Measurements from ENCODE around the gene CCDC87.

Gene CCDC87

DNA sequence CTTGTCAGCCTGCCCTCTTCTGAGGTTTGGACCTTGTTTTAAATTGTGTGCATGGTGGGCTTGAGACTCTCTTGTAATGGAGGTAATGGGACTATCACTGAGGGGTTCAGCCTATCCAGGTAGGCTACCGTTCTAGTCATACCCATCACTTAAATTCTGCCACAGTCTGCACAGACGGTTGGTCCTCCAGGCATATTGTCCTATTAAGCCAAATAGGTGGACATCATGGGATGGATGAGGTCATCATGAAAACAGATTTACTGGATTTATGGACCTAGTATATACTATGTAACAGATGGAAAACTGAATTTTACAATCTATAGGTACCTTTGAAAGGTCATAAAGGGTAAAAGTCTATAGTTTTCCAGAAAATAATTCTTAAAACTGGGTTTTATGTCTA, 36.5 kb upstream of the CCDC87 start:
- H3K4me1 ChIP-seq (ENCODE audit: control insufficient read depth, insufficient read depth, low read length) = no peaks in the 10 kb centered on the region

DNA sequence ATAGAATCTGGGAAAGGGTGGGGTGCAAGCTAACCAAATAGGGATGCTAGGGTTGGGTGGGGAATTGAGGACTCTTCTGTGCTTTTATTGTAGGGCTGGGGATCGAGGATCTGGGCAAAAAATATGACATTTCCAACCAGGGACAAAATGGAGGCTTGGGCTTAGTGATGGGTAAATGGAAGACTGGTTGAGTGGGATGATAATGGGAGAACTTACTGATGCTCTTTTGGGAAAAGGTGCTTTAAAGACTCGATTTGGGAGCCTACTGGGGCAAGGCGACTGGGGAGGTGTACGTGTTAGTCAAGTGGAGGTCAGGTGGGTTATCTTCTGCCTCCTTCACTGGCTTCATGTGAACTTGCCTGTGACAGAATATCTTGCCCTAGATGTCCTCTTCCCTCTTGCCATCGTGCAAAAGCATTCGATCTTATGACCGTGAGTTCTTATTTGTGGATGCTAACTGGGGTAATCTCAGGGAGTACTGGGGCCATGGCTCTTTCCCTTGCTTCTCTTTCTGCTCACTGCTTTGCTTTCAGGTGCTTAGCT, 35.3 kb upstream of the CCDC87 start:
- Histone ChIP-seq H3K9ac (ENCODE audit: low read depth, low read length) (no peak overlapping the region), H3K9me3 (ENCODE audit: control insufficient read depth, insufficient read depth, low read length) (no peaks in the 10 kb centered on the region), H3K4me3 (ENCODE audit: low read depth, low read length) (no peak overlapping the region), H3K4me1 (ENCODE audit: control insufficient read depth, insufficient read depth, low read length) (no peaks in the 10 kb centered on the region), H3K36me3 (ENCODE audit: control insufficient read depth, insufficient read depth, low read length) (peaks cover 91% of the 10 kb centered on the region), H3K27me3 (ENCODE audit: control insufficient read depth, insufficient read depth, low read length) (no peaks in the 10 kb centered on the region), H3K27ac (ENCODE audit: low read depth, low read length) (no peak overlapping the region)

More for the DNA sequence above, 36.5 kb upstream of the CCDC87 start:
- peaks cover 89% of the 10 kb centered on the region for H3K36me3 ChIP-seq (ENCODE audit: control insufficient read depth, insufficient read depth, low read length)
- no peak overlapping the region for H3K27ac ChIP-seq (ENCODE audit: low read depth, low read length)
- H3K27me3 ChIP-seq (ENCODE audit: control insufficient read depth, insufficient read depth, low read length) = no peaks in the 10 kb centered on the region
- no peaks in the 10 kb centered on the region for H3K9me3 ChIP-seq (ENCODE audit: control insufficient read depth, insufficient read depth, low read length)
- no peak overlapping the region for H3K4me3 ChIP-seq (ENCODE audit: low read depth, low read length)
- no peak overlapping the region for H3K9ac ChIP-seq (ENCODE audit: low read depth, low read length)

DNA sequence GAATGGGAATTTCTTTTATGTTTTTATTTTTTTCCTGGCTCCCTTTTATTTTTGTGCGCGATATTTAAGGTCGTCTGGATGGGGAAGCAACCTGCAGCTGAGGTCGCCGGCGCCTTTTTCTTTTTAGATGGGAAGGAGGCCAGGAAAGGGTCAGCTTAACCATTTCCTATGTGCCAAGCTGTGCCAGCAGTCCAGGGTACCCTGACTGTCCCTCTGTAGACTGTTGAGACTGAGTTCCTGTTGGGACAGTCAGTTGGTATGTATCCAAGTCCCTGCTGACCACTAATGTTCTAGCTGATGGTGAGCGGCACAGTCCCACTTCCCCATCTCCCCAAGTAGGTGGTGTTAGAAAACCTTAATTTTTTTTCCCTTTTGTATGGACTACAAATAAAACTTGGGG, 34.1 kb upstream of the CCDC87 start:
- no peaks in the 10 kb centered on the region for H3K9me3 ChIP-seq (ENCODE audit: control insufficient read depth, insufficient read depth, low read length)
- no peak overlapping the region for H3K27ac ChIP-seq (ENCODE audit: low read depth, low read length)
- no peak overlapping the region for H3K9ac ChIP-seq (ENCODE audit: low read depth, low read length)
- no peak overlapping the region for H3K4me3 ChIP-seq (ENCODE audit: low read depth, low read length)
- H3K36me3 ChIP-seq (ENCODE audit: control insufficient read depth, insufficient read depth, low read length) = peaks cover 92% of the 10 kb centered on the region
- no peaks in the 10 kb centered on the region for H3K4me1 ChIP-seq (ENCODE audit: control insufficient read depth, insufficient read depth, low read length)
- H3K27me3 ChIP-seq (ENCODE audit: control insufficient read depth, insufficient read depth, low read length) = no peaks in the 10 kb centered on the region

GRCh38 chr11:66626382-66626781, 33.5 kb upstream of the CCDC87 start:
- no peak overlapping the region for H3K9ac ChIP-seq (ENCODE audit: low read depth, low read length)
- no peaks in the 10 kb centered on the region for H3K27me3 ChIP-seq (ENCODE audit: control insufficient read depth, insufficient read depth, low read length)
- no peaks in the 10 kb centered on the region for H3K4me1 ChIP-seq (ENCODE audit: control insufficient read depth, insufficient read depth, low read length)
- no peaks in the 10 kb centered on the region for H3K9me3 ChIP-seq (ENCODE audit: control insufficient read depth, insufficient read depth, low read length)
- H3K36me3 ChIP-seq (ENCODE audit: control insufficient read depth, insufficient read depth, low read length) = peaks cover 95% of the 10 kb centered on the region
- H3K4me3 ChIP-seq (ENCODE audit: low read depth, low read length) = no peak overlapping the region
- H3K27ac ChIP-seq (ENCODE audit: low read depth, low read length) = no peak overlapping the region

DNA sequence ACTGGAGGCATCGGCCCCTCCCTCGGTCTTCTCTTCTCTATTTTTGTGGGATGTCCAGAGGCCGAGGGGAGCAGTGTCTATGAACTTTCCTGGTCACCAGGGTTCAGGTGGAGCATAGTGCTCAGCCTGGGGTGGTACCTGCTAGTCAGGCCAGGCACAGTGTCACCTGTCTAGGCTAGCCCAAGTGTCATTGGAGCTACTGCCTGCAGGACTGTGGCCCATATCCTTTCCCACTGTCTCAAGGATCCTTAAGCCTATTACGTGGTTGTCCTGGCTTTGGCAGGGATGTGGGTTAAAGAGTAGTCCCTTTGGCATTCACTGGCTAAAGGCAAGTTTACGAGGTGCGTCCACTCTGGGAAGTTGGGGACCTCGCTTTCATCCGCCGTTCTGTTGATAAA, 32.9 kb upstream of the CCDC87 start:
- Histone ChIP-seq H3K9me3 (ENCODE audit: control insufficient read depth, insufficient read depth, low read length) (no peaks in the 10 kb centered on the region), H3K36me3 (ENCODE audit: control insufficient read depth, insufficient read depth, low read length) (peaks cover 100% of the 10 kb centered on the region)

GRCh38 chr11:66625041-66625751, 32.3 kb upstream of the CCDC87 start:
- no peak overlapping the region for H3K9ac ChIP-seq (ENCODE audit: low read depth, low read length)
- H3K4me1 ChIP-seq (ENCODE audit: control insufficient read depth, insufficient read depth, low read length) = no peaks in the 10 kb centered on the region
- no peak overlapping the region for H3K4me3 ChIP-seq (ENCODE audit: low read depth, low read length)
- peaks cover 97% of the 10 kb centered on the region for H3K36me3 ChIP-seq (ENCODE audit: control insufficient read depth, insufficient read depth, low read length)
- H3K9me3 ChIP-seq (ENCODE audit: control insufficient read depth, insufficient read depth, low read length) = no peaks in the 10 kb centered on the region
- no peak overlapping the region for H3K27ac ChIP-seq (ENCODE audit: low read depth, low read length)
- no peaks in the 10 kb centered on the region for H3K27me3 ChIP-seq (ENCODE audit: control insufficient read depth, insufficient read depth, low read length)

More for the DNA sequence above, 32.9 kb upstream of the CCDC87 start:
- no peaks in the 10 kb centered on the region for H3K27me3 ChIP-seq (ENCODE audit: control insufficient read depth, insufficient read depth, low read length)
- no peak overlapping the region for H3K4me3 ChIP-seq (ENCODE audit: low read depth, low read length)
- no peaks in the 10 kb centered on the region for H3K4me1 ChIP-seq (ENCODE audit: control insufficient read depth, insufficient read depth, low read length)
- H3K9ac ChIP-seq (ENCODE audit: low read depth, low read length) = no peak overlapping the region
- no peak overlapping the region for H3K27ac ChIP-seq (ENCODE audit: low read depth, low read length)

- Histone ChIP-seq H3K27ac (ENCODE audit: low read depth, low read length) (no peak overlapping the region), H3K4me1 (ENCODE audit: control insufficient read depth, insufficient read depth, low read length) (no peaks in the 10 kb centered on the region; the same call in 1 of the 2 replicates), H3K36me3 (ENCODE audit: control insufficient read depth, insufficient read depth, low read length) (peaks cover 94% of the 10 kb centered on the region), H3K4me3 (ENCODE audit: low read depth, low read length) (no peak overlapping the region), H3K27me3 (ENCODE audit: control insufficient read depth, insufficient read depth, low read length) (no peaks in the 10 kb centered on the region), H3K9me3 (ENCODE audit: control insufficient read depth, insufficient read depth, low read length) (no peaks in the 10 kb centered on the region), H3K9ac (ENCODE audit: low read depth, low read length) (no peak overlapping the region)
Observed at GRCh38 chr11:66624450-66624849, 31.6 kb upstream of the CCDC87 start.

GRCh38 chr11:66619080-66619554, 26.3 kb upstream of the CCDC87 start:
- peak overlapping the region; percentile 89 for H3K4me3 ChIP-seq (ENCODE audit: low read depth, low read length)
- no peak overlapping the region for H3K9ac ChIP-seq (ENCODE audit: low read depth, low read length)
- H3K9me3 ChIP-seq (ENCODE audit: control insufficient read depth, insufficient read depth, low read length) = no peaks in the 10 kb centered on the region
- H3K27me3 ChIP-seq (ENCODE audit: control insufficient read depth, insufficient read depth, low read length) = no peaks in the 10 kb centered on the region
- peaks cover 15% of the 10 kb centered on the region for H3K4me1 ChIP-seq (ENCODE audit: control insufficient read depth, insufficient read depth, low read length)
- peaks cover 61% of the 10 kb centered on the region for H3K36me3 ChIP-seq (ENCODE audit: control insufficient read depth, insufficient read depth, low read length)
- H3K27ac ChIP-seq (ENCODE audit: low read depth, low read length) = no peak overlapping the region

DNA sequence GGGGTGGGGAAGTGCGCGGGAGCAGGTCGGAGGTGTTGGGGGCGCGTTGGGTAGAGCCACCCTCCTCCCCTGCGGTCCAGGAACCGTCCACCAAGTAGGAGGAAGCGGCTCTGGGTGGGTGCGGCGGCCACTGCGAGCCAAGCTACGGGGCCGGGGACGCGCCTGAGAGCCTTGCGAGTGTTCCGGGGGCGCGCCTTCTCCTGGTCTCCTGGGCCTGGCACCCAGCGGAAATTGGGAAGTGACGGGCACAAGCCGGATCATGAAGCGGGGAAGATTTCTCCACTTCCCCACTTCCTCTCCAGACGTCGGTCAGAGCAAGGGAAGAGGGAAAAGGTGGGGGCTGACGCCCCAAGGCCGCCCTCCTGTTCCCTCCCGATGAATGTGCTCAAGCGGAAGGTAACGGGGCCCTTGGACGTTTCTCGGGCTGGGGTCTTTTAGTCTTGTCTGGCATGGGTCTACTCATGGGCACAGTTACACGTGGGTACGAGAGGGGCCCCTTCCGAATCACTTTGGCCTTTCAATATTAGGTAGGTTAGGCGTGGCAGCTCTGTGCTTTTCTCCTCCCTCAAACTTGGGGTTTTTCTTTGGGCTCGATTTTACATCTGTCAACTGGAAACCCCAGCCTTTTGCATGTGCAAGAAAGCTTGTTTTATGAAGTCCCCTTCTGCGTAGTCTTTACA, 24.4 kb upstream of the CCDC87 start:
- Histone ChIP-seq H3K9ac (ENCODE audit: low read depth, low read length) (peak overlapping the region; percentile 95), H3K27me3 (ENCODE audit: control insufficient read depth, insufficient read depth, low read length) (no peaks in the 10 kb centered on the region), H3K4me1 (ENCODE audit: control insufficient read depth, insufficient read depth, low read length) (peaks cover 15% of the 10 kb centered on the region), H3K27ac (ENCODE audit: low read depth, low read length) (peak overlapping the region; percentile 97), H3K4me3 (ENCODE audit: low read depth, low read length) (peak overlapping the region; percentile 89), H3K9me3 (ENCODE audit: control insufficient read depth, insufficient read depth, low read length) (no peaks in the 10 kb centered on the region), H3K36me3 (ENCODE audit: control insufficient read depth, insufficient read depth, low read length) (peaks cover 43% of the 10 kb centered on the region)

- H3K9me3 ChIP-seq (ENCODE audit: control insufficient read depth, insufficient read depth, low read length) = no peaks in the 10 kb centered on the region
- H3K9ac ChIP-seq (ENCODE audit: low read depth, low read length) = peak within 1 kb of the TSS; percentile 95
- H3K27ac ChIP-seq (ENCODE audit: low read depth, low read length) = peak within 1 kb of the TSS; percentile 97
- peaks cover 15% of the 10 kb centered on the region for H3K4me1 ChIP-seq (ENCODE audit: control insufficient read depth, insufficient read depth, low read length)
- H3K36me3 ChIP-seq (ENCODE audit: control insufficient read depth, insufficient read depth, low read length) = peaks cover 36% of the 10 kb centered on the region
- H3K4me3 ChIP-seq (ENCODE audit: low read depth, low read length) = peak within 1 kb of the TSS; percentile 89
- H3K27me3 ChIP-seq (ENCODE audit: control insufficient read depth, insufficient read depth, low read length) = no peaks in the 10 kb centered on the region
Observed at GRCh38 chr11:66616379-66617154, 23.7 kb upstream of the CCDC87 start, which contains the start of gene RBM14. Gene RBM14 (plus strand): TSS chr11:66616630. CDS start chr11:66616721, 91 bp downstream.
